Stimulated activated CD8-positive, alpha-beta memory T cell treated with anti-CD3 and anti-CD28 coated beads, Interleukin-15, amount 100 ng/mL, for 4 hours (primary cell): ENCODE data around the gene CORO2A.
A peak's percentile ranks its signal among the peaks of the same experiment; 100 is the strongest.
"Not testable (repeated sequence)": the region's sequence is repeated elsewhere in the genome, so short reads cannot be mapped to it uniquely, and the experiment has no call there.

ENCODE experiments used
- DNase-seq, 2 donors: peaks; one replicate each; pipeline ENCODE4 v3.0.0-alpha.2; 2020; ENCODE audit warnings: low read depth in 2 of 2

The CORO2A gene

DNA sequence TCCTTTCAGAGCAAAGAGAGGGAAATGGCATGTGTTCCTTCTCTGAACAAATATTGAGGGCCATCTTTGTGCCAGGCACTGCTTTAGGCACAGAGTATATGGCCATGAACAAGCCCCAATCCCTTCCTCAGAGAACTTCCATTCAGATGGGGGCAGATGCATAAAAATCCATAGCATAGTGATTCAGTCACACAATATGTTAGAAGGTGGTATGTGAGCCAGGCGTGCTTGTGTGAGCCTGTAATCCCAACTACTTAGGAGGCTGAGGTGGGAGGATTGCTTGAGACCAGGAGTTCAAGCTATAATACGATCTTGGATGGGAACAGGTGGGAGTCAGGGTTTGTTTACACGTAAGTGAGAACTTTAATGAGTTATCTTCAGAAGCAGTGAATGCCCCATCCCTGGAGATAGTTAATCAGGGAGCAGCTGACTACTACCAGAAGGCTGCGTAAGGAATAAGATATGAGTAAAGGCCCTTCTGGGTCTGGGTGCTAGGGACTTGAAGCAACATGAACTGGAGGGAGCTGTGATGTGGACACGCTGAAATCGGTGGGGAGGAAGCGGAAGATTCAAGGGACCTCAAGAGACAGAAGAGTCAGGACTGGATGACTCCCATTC lies 108.8 kb downstream of the CORO2A start:
- no peak for DNase-seq

- no peak for DNase-seq
Observed at GRCh38 chr9:98083061-98083501, 109.4 kb downstream of the CORO2A start.

GRCh38 chr9:98081477-98082219 lies 110.8 kb downstream of the CORO2A start:
- peak in 1 of 2 donors; percentile 17 for DNase-seq

- DNase-seq = no peak
Observed at GRCh38 chr9:98080780-98081179, 111.7 kb downstream of the CORO2A start.

- DNase-seq = no peak
Observed at GRCh38 chr9:98080326-98080725, 112.1 kb downstream of the CORO2A start.

DNA sequence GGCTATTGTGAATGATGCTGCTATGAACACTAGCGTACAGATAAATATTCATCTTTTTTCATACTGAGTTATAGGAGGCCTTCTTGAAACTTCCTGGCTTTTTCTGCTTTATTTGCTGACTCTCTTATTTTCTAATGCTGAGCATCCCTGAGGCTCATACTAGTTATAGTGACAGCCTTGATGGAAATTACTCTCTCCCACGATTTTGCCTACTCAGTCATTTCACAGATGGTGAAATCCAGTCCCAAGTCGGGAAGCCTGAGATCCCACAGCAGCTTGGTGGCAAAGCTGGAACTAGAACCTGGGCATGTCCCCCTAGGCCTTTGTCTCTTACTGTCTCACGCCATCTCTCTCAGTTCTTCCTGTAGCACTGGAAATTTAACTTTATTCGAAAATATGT lies 113.5 kb downstream of the CORO2A start:
- no peak for DNase-seq

DNA sequence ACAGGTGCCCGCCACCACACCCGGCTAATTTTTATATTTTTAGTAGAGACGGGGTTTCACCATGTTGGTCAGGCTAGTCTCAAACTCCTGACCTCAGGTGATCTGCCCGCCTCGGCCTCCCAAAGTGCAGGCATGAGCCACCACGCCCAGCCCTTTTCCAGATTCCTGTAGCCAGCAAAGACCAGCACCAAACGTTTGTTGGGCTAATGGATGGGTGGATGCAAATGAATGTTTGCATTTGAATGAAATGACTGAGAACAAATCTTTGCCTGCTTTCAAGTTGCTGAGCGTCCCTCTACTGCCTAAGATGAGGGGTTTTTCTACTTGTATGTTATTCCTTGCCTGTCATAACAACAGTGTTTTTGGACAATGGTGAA lies 115.9 kb downstream of the CORO2A start:
- not testable (repeated sequence) for DNase-seq

GRCh38 chr9:98075332-98075805 lies 117.1 kb downstream of the CORO2A start:
- DNase-seq = no peak

- peak in 1 of 2 donors; percentile 18 for DNase-seq
Observed at GRCh38 chr9:98074115-98074990, 118.1 kb downstream of the CORO2A start.

GRCh38 chr9:98071737-98072136 lies 120.7 kb downstream of the CORO2A start:
- DNase-seq = no peak
